HUES48 (cell line): Measurements from ENCODE around the gene ZFP64.
"Not testable (repeated sequence)": the region's sequence is repeated elsewhere in the genome, so short reads cannot be mapped to it uniquely, and the experiment has no call there.

ENCODE experiments used
- H3K27ac ChIP-seq: one replicate; pipeline ENCODE4 v1.7.0; 2013; ENCODE audit warnings: low read depth, low read length, inconsistent platforms
- H3K27me3 ChIP-seq: 2 replicates; pipeline ENCODE4 v1.6.1; 2013; ENCODE audit warnings: mild to moderate bottlenecking, low read length; ENCODE audit not compliant: control insufficient read depth, insufficient read depth
- H3K36me3 ChIP-seq: 2 replicates; pipeline ENCODE4 v1.6.1; 2013; ENCODE audit warnings: low read length; ENCODE audit not compliant: control insufficient read depth, insufficient read depth
- H3K4me1 ChIP-seq: 2 replicates; pipeline ENCODE4 v1.6.1; 2013; ENCODE audit warnings: mild to moderate bottlenecking, low read length; ENCODE audit not compliant: control insufficient read depth, insufficient read depth
- H3K4me3 ChIP-seq: 2 replicates; pipeline ENCODE4 v1.5.1; 2013; ENCODE audit warnings: mild to moderate bottlenecking, low read depth, low read length
- H3K9ac ChIP-seq: 2 replicates; pipeline ENCODE4 v1.6.1; 2013; ENCODE audit warnings: mild to moderate bottlenecking, low read depth, low read length, moderate library complexity
- H3K9me3 ChIP-seq: 2 replicates; pipeline ENCODE4 v1.6.1; 2013; ENCODE audit warnings: low read length; ENCODE audit not compliant: control insufficient read depth, insufficient read depth

ZFP64 gene

GRCh38 chr20:52221362-52221761 is 29.8 kb upstream of the ZFP64 start:
- H3K27me3 ChIP-seq, H3K4me1 ChIP-seq, H3K36me3 ChIP-seq, H3K27ac ChIP-seq, H3K9ac ChIP-seq, H3K4me3 ChIP-seq: not testable (repeated sequence)
- H3K9me3 ChIP-seq, result peaks cover 13% of the 10 kb centered on the region; the same call in 1 of the 2 replicates

GRCh38 chr20:52220891-52221290 is 29.3 kb upstream of the ZFP64 start:
- H3K9ac ChIP-seq, H3K27ac ChIP-seq, H3K27me3 ChIP-seq, H3K36me3 ChIP-seq, H3K4me3 ChIP-seq, H3K4me1 ChIP-seq: not testable (repeated sequence)
- H3K9me3 ChIP-seq, result peaks cover 13% of the 10 kb centered on the region; the same call in 1 of the 2 replicates

GRCh38 chr20:52219441-52219840 is 27.9 kb upstream of the ZFP64 start:
- H3K9ac ChIP-seq, result no peak overlapping the region
- peaks cover 13% of the 10 kb centered on the region; the same call in 1 of the 2 replicates for H3K9me3 ChIP-seq
- H3K27ac ChIP-seq, result no peak overlapping the region
- H3K4me3 ChIP-seq, result no peak overlapping the region
- H3K27me3 ChIP-seq, result no peaks in the 10 kb centered on the region
- no peaks in the 10 kb centered on the region for H3K4me1 ChIP-seq
- H3K36me3 ChIP-seq, result no peaks in the 10 kb centered on the region

GRCh38 chr20:52217689-52218395 is 26.3 kb upstream of the ZFP64 start:
- H3K4me3 ChIP-seq, result no peak overlapping the region

GRCh38 chr20:52213995-52214394 is 22.4 kb upstream of the ZFP64 start:
- no peak overlapping the region for H3K27ac ChIP-seq
- no peak overlapping the region for H3K9ac ChIP-seq
- H3K36me3 ChIP-seq, result no peaks in the 10 kb centered on the region
- H3K9me3 ChIP-seq, result peaks cover 4% of the 10 kb centered on the region; the same call in 1 of the 2 replicates
- no peaks in the 10 kb centered on the region for H3K27me3 ChIP-seq
- H3K4me1 ChIP-seq, result peaks cover 13% of the 10 kb centered on the region
- no peak overlapping the region for H3K4me3 ChIP-seq

More at GRCh38 chr20:52217689-52218395, 26.3 kb upstream of the ZFP64 start:
- Histone ChIP-seq H3K27me3 (no peaks in the 10 kb centered on the region), H3K4me1 (no peaks in the 10 kb centered on the region), H3K27ac (no peak overlapping the region), H3K9me3 (peaks cover 18% of the 10 kb centered on the region), H3K9ac (no peak overlapping the region), H3K36me3 (no peaks in the 10 kb centered on the region)

GRCh38 chr20:52212943-52213342 is 21.4 kb upstream of the ZFP64 start:
- H3K4me1 ChIP-seq, result peaks cover 18% of the 10 kb centered on the region
- H3K4me3 ChIP-seq, result no peak overlapping the region
- H3K27me3 ChIP-seq, result no peaks in the 10 kb centered on the region
- H3K36me3 ChIP-seq, result no peaks in the 10 kb centered on the region
- no peak overlapping the region for H3K27ac ChIP-seq
- peaks cover 4% of the 10 kb centered on the region; the same call in 1 of the 2 replicates for H3K9me3 ChIP-seq
- no peak overlapping the region for H3K9ac ChIP-seq

GRCh38 chr20:52210037-52210990 is 18.7 kb upstream of the ZFP64 start:
- Histone ChIP-seq H3K9ac (no peak overlapping the region), H3K4me3 (0 out of 2 replicates have a peak overlapping the region, but pooled peaks have one; percentile 14), H3K9me3 (peaks cover 4% of the 10 kb centered on the region; the same call in 1 of the 2 replicates), H3K27me3 (no peaks in the 10 kb centered on the region), H3K36me3 (no peaks in the 10 kb centered on the region), H3K27ac (peak overlapping the region; percentile 4), H3K4me1 (peaks cover 18% of the 10 kb centered on the region)

- H3K27ac ChIP-seq, result peak overlapping the region; percentile 27
- no peak overlapping the region for H3K9ac ChIP-seq
- peaks cover 18% of the 10 kb centered on the region for H3K4me1 ChIP-seq
- H3K4me3 ChIP-seq, result peak overlapping the region; percentile 14
- peaks cover 4% of the 10 kb centered on the region; the same call in 1 of the 2 replicates for H3K9me3 ChIP-seq
- H3K36me3 ChIP-seq, result no peaks in the 10 kb centered on the region
- no peaks in the 10 kb centered on the region for H3K27me3 ChIP-seq
Measured at GRCh38 chr20:52209154-52209571, 17.6 kb upstream of the ZFP64 start.

GRCh38 chr20:52207020-52207810 is 15.6 kb upstream of the ZFP64 start:
- Histone ChIP-seq H3K27me3 (no peaks in the 10 kb centered on the region), H3K4me3 (no peak overlapping the region), H3K9ac (no peak overlapping the region), H3K27ac (no peak overlapping the region), H3K9me3 (no peaks in the 10 kb centered on the region), H3K4me1 (peaks cover 18% of the 10 kb centered on the region), H3K36me3 (no peaks in the 10 kb centered on the region)

GRCh38 chr20:52204136-52204535 is 12.6 kb upstream of the ZFP64 start:
- Histone ChIP-seq H3K27me3 (no peaks in the 10 kb centered on the region), H3K9me3 (no peaks in the 10 kb centered on the region), H3K4me3 (no peak overlapping the region), H3K27ac (no peak overlapping the region), H3K4me1 (peaks cover 7% of the 10 kb centered on the region), H3K9ac (no peak overlapping the region), H3K36me3 (no peaks in the 10 kb centered on the region)
